ENCODE results near the gene SMDT1.
"Not testable (repeated sequence)": the region's sequence is repeated elsewhere in the genome, so short reads cannot be mapped to it uniquely, and the experiment has no call there.

The SMDT1 gene

DNA sequence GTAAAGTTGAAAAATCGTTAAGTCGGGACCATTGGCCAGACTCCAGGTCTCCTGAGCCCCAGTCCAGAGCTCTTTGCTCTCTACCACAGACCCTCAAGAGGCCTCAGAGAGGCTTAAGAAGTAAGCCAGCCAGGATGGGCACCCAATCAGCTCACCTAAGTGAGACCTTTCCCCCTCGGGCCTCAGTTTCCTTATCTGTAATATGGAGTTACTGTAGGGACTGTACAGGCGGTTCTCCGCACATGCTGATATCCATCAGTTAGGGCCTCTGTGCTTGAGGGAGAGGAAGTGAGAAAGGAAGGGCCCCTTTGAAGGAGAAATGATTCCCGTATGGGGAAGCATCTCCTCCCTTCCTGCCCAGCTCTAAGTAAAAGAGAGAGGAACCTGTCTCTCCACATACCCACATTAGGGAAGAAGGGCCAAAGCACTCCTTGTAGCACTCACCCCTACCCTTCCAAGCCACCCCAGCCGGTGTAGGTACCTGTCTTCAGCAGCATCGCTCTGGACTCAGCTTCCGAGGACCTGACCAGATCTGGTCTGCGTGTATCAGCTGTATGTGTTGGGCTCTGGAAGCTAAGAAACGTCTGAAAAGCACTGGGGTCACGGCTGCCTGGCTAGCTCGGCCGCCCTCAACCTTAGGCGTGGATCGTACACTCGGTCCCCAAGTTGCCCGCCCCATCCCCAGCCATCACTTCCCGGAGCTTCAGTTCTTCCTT is 9.5 kb upstream of the SMDT1 start:
- peak; percentile 83 for DNase-seq

DNA sequence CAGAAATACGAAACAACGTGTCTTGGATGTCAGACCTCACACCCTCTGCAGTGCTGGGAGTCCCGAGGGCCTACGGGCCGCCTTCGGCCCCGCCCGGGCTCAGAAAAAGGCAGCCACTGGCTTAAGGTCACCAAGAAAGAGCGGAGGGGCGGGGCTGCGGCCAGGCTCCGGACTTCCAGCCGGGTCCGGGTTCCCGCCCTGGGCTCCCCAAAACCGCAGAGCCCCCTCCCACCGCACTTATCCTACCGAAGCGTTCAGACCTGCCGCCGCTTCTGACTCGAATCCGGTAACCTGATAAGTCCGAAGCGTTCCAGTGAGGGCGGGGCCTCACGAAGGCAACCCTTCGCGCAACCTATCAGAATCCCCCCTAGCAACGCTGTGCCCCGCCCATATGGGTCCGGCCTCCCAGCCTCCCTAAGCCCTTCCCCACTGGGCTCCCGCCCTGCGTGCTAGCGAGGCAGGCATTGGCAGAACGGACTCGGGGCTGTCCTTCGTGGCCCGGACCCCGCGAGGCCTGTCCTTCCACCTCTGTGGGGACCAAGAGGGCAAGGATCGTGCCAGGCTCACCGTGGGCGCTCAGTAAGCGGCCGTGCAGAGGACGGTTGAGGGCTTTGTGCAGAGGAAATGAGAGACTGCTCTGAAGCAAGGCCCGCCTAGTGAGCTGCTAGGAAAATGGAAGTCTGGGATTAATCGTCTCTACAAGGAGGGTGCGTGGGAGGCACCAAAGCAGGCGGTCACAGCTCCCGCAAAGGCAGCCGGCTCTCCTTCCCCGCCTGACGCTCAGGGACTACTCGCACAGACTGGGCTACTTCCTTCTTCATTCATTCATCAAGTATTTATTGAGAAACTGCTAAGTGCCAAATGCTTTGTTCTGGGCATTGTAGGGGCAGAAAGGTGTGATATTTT is 8.7 kb upstream of the SMDT1 start, which contains the start of gene NAGA:
Gene NAGA (minus strand): TSS at position 296 of the 906 bp plus-strand sequence. CDS start 515 bp downstream, outside the sequence.
- in situ Hi-C loops (cut with MboI; ENCODE audit: low pct_unique_long_range_greater_than_20kb, low sequenced_read_pairs) = no loop called here
- peak; percentile 99 for DNase-seq

More for the DNA sequence above, 9.5 kb upstream of the SMDT1 start:
- in situ Hi-C loops (cut with MboI; ENCODE audit: low pct_unique_long_range_greater_than_20kb, low sequenced_read_pairs) = no loop called here

DNA sequence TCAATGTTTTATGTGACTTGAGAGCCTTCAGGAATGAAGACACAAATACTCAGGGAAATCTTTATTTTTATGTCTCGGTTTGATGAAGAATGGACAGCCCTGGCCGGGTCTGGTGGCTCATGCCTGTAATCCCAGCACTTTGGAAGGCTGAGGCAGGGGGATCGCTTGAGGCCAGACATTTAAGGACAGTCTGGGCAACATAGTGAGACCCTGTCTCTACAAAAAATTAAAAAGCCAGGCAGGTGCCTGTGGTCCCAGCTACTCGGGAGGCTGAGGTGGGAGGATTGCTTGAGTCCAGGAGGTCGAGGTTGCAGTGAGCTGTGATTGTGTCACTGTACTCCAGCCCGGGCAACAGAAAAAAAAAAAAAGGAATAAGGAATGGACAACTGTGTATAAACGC is 8.0 kb upstream of the SMDT1 start:
- in situ Hi-C loops (cut with MboI; ENCODE audit: low pct_unique_long_range_greater_than_20kb, low sequenced_read_pairs); DNase-seq: not testable (repeated sequence)

DNA sequence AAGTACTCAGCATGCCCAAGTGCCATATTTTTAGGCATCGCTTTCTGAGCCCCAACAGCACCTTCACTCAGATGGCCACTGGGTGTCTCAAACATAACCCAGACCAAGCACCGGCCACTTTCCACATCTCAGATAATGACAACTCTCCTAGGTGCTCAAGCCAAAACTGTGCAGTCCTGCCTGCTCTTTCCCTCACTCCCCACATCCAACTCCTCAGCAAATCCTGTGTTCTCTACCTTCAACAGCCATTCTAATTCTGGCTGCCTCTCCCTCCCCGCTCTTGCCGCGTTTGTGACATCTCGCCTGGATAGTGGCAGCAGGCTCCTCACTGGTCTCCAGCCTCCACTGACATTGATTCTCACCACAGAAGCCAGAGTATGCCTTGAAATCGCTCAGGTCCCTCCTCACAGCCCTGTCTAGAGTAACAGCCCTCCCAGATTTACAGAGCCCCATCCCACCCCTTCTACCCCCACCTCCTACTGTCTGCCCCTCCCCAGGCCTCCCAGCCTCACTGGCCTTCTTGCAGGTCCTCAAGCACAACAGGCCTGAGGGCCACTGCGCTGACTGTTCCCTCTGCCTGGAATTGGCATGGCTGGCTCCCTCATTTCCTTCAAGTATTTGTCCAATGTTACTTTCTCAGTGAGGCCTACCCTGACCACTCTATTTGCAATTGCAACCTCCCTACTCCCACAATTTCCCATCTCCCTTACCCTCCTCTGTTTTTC is 6.7 kb upstream of the SMDT1 start:
- in situ Hi-C loops (cut with MboI; ENCODE audit: low pct_unique_long_range_greater_than_20kb, low sequenced_read_pairs) = no loop called here
- DNase-seq = no peak

DNA sequence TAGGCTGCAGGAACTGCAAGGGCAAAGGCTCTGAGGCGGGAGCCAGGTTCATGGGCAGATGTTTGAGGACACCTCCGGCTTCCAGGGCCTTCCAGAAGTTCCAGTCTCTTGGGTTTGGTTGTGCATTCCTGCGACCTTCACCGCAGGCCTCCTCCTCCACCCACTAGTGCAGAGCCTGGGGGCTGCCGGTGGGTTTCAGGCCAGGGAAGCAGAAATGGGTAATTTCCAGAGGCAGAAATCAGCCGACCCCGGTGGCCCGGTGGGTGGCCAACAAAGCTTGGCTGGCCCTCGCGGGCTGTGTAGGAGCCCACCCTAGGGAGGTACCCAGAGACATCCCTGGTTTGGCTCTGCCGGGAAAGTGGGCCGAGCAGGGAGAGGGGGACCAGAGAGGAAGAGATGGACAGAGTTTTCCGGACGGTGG is 5.9 kb upstream of the SMDT1 start:
- DNase-seq = no peak
- in situ Hi-C loops (cut with MboI; ENCODE audit: low pct_unique_long_range_greater_than_20kb, low sequenced_read_pairs) = no loop called here

DNA sequence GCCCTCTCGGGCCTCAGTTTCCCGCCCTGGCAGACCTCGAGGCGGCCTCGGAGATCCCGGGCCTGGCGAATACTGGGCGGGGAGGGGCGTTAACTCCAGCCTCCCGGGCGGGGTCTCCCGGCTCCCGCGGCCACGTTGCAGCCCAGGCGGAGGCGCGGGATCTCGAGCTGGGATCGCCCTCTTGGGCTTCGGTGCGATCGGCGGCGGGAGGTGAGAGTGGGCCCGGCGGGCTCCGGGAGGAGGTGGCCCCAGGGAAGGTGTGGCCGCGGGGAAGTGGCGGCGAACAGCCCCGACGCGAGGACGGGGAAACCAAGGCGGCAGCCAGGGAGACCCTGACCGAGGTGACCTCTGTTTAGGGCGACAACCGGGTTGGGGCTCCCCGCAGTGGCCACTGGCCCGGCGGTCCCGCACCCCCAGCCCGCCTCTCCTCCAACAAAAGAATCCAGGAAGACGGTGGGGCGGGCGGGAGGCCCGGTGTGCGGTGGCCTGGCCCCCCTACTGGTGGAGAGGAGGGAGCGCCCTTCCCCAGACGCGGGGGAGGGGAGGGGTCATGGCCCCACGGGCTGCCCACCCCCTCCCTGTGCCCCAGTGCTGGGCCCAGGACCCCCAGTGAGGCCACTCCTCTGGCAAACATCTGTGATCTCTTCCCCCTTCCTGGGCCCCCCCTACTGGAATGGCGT is 5.2 kb upstream of the SMDT1 start, which contains the start of gene PHETA2:
Gene PHETA2 (plus strand): TSS at position 117 of the 680 bp plus-strand sequence. CDS start 3,046 bp downstream, outside the sequence.
- in situ Hi-C loops (cut with MboI; ENCODE audit: low pct_unique_long_range_greater_than_20kb, low sequenced_read_pairs) = no loop called here
- no peak for DNase-seq

DNA sequence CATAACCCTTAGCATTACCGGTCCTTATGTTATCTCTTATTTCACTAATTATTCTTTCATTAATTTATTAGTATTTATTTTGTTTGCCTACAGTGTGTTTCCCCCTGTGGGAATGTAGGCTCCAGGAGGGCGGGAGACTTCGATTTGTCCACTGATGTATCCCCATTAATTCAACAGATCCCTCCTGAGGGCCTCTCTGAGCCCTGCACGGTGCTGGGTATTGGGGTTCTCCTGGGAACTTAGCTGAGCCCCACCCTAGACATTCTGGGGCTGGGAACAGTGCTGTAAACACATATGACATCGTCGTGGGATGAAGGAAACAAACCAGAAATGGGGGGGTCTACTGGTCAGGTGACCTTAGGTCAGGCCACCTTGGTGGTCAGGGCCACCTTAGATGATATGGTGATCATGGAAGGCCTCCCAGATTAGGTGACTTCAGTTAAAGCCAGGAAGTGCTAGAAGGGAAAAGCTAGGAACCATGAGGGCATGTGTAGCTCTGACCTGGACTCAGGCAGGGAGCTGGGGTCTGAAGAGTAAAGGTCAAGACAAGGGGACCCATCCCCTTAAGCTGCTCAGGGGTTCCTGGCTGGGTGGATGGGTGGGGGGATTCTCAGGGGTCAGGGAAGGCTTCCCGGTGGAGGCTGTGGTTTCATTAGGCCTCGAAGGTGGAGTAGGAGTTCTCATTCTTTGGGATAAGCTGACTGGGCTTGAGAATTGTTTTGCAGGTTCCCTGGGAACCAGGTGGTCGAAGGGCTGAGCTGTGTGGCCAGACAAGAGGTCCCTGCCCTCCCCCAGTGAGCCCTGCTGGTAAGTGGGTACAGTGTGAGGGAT is 4.4 kb upstream of the SMDT1 start:
- in situ Hi-C loops (cut with MboI; ENCODE audit: low pct_unique_long_range_greater_than_20kb, low sequenced_read_pairs) = no loop called here

DNA sequence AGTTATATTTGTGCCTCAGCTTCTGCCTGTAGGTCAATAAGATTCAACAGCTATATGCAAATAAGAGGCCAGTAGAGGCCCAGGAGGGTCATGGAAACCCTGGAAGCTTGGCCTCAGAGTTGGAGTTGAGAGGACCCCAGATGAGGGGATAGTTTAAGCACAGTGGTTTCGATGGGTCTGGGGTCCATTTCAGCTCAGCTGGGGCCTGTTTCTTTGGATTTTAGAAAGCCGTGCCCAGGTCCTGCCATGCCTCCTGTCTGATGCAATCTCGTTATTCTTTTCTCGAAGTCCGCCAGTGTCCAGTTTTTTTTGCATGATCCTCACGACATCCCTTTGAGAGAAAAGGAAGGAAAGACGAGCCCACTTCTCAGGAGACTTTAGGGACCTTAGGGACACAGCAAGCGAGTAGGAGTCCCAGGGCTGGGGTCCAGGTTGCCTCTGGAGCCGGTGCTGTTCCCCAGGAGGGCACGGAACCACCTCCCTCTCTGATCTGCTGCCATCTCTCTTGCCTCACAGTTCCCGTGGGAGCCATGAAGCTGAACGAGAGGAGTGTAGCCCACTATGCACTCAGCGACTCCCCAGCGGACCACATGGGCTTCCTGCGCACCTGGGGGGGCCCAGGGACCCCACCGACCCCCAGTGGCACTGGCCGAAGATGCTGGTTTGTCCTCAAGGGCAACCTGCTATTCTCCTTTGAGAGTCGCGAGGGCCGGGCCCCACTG is 2.6 kb upstream of the SMDT1 start:
- DNase-seq = no peak
- in situ Hi-C loops (cut with MboI; ENCODE audit: low pct_unique_long_range_greater_than_20kb, low sequenced_read_pairs) = no loop called here

More for the DNA sequence above, 4.4 kb upstream of the SMDT1 start:
- no peak for DNase-seq

DNA sequence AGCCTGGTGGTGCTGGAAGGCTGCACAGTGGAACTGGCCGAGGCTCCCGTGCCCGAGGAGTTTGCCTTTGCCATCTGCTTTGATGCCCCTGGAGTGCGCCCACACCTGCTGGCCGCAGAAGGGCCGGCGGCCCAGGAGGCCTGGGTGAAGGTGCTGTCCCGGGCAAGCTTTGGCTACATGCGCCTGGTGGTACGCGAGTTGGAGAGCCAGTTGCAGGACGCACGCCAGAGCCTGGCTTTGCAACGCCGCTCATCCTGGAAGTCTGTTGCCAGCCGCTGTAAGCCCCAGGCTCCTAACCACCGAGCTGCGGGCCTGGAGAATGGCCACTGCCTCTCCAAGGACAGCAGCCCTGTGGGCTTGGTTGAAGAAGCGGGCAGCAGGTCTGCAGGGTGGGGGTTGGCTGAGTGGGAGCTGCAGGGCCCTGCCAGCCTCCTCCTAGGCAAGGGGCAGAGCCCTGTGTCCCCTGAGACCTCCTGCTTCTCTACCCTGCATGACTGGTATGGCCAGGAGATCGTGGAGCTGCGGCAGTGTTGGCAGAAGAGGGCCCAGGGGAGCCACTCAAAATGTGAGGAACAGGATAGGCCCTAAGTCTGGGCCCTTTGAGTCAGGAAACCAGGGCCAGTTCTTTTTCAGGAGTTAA is 1.9 kb upstream of the SMDT1 start:
- DNase-seq = no peak
- in situ Hi-C loops (cut with MboI; ENCODE audit: low pct_unique_long_range_greater_than_20kb, low sequenced_read_pairs) = no loop called here

DNA sequence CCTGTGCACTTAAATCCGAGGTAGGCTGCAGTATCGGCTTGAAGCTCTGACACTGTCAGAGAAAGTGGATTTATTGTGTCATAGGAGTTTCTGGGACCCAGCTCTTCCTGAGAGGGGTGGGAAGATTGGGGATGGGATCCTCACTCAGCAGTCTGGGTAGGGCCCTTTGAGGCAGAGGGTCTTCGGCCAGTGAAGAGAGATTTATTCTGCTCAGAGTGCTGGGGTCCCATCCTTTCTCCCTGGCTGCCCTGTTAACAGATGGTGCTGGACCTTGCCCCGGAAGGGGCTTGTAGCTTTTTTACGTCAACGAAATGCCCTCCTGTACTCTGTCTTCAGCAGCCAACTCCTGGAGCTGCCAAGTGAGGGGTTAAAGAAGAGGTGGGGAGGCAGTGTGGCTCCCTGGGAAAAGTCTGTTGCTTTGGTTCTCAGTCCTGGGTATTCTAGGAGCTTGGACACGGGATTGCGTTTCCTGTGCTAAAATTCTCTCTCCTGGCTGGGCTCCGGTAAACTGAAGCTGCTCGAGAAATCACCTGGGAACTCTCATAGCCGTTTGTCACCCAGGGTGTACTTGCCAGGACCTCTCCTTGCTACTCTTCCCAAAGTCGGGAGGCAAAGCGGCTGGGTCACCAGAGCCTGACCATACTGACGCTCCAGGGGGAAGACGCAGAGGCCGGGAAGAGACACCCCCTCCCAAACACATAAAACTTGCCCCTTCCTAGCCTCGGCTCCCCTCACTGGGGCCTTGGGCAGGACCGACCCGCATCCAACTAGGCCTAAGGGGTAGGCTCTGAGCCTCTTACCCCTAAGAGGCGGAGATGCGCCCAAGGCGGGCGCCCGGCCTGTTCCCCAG is 806 bp upstream of the SMDT1 start:
- no peak for DNase-seq
- in situ Hi-C loops (cut with MboI; ENCODE audit: low pct_unique_long_range_greater_than_20kb, low sequenced_read_pairs) = no loop called here

DNA sequence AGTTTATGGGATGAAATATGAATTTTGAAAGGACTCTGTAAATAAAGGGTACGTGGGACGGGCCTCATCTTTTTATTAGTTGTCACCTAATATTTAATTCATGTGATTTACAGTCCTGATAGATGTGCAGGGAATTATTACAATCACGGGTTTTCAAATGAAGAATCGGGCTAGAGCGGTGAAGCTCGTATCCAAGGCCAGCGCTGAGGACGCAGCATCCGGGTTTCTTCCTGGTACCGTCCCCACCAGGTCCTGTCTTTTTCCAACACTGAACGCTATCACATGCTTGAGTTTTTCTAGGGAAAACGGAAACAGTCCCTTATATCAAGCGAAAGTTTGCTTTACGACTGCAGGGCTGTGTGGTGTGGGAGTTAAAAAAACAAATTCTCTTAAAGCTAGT is 787 bp downstream of the SMDT1 start:
- no peak for DNase-seq
- in situ Hi-C loops (cut with MboI; ENCODE audit: low pct_unique_long_range_greater_than_20kb, low sequenced_read_pairs) = no loop called here

DNA sequence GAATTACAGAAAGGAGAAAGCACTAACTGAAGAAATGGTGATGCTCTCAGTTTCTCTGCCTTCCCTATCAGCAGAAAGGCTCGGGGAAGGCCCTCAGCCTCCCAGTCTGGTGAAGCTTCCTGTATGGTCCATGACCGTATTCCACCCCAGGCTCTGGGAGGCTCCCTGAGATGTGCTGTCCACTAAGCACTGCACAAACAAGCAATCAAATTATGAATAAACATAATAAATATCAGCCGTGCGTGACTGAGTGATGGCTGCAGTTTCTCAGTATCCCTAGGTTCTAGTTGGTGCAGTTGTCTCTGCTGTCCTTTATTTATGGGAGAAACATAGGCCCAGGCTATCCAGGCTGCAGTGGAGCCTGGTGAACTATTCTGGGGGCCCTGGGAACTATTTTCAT is 3.6 kb downstream of the SMDT1 start:
- in situ Hi-C loops (cut with MboI; ENCODE audit: low pct_unique_long_range_greater_than_20kb, low sequenced_read_pairs) = no loop called here
- DNase-seq = no peak

DNA sequence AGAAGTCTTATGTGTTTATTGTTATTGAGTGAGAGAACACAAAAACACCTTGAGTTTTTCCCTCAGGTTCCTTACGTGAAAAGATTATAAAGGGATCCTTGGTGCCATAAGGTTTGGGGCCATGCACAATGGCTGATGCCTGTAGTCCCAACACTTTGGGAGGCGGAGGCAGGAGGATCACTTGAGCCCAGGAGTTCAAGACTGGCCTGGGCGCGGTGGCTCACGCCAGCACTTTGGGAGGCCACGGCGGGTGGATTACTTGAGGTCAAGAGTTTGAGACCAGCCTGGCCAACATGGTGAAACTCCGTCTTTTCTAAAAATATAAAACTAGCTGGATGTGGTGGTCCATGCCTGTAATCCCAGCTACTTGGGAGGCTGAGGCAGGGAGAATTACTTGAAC is 5.4 kb downstream of the SMDT1 start:
- no peak for DNase-seq
- in situ Hi-C loops (cut with MboI; ENCODE audit: low pct_unique_long_range_greater_than_20kb, low sequenced_read_pairs) = no loop called here

DNA sequence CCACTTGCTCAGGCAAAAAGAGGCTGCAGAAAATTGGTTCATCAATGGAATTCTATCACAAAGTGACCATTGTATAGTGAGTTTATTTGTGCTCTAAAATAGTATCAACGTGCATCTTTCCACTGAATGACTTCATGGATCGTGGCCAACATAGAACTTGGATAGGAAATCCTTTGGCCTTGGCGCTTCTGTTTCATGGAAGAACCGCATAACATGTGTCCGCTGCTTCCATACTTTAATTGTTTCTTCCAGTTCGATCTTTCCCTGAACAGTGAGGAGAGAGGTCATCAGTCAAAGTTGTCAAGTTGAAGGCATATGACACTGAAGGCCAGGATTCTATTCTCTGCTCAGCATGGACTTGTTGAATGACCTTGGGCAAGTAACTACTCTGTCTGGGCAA is 6.6 kb downstream of the SMDT1 start:
- in situ Hi-C loops (cut with MboI; ENCODE audit: low pct_unique_long_range_greater_than_20kb, low sequenced_read_pairs) = no loop called here
- DNase-seq = no peak

DNA sequence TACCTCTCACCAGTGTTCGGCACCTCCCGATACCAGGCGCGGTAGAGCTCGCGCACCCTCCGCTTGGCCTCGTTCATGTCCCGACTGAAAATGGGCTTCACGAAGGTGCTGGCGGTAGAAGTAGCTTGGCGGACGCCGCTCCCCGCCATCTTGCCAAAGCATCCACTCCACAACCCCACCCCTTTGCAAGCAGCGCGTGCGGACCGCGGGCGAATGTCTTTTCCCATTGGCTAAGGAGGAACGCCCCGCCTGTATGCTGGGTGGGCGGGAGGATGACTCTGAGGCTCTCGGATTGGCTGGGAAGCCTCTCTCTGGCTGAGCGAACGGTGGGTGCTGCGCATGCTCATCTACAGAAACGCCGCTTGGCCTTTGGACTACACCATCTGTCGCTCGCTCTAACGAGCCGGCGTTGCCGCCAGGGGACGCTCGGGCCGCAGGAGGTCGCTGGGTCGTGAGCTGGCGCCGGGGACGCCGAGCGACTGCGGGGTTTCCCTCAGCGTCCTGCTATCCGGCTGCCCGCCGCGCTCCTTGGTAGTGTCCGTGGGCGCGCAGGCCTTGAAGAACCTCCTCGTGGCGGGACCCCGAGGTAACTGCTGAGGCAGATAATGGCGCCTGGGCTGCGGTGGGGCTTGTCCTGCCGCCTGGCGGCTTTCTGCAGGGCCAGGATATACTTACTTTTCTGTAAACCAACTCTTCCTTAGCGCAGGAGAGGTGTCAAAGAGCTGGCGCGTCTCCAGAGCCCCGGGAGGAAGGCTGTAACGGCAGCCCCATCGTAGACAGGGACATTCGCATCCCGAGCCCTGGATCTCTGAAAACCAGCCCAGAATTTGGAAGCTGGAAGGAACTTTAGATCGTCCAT is 11.3 kb downstream of the SMDT1 start, which contains the start of gene NDUFA6:
Gene NDUFA6 (minus strand): TSS at position 177 of the 859 bp plus-strand sequence. CDS start 28 bp downstream, at position 149.
- DNase-seq = peak; percentile 100
- in situ Hi-C loops (cut with MboI; ENCODE audit: low pct_unique_long_range_greater_than_20kb, low sequenced_read_pairs) = no loop called here

Data from KBM-7 (cell line).